ENCODE data around the gene GNA14. TPM values are rescaled to one million over a fixed set of nuclear protein-coding genes. Genes with fewer than 3 reads are reported as not detected.
"Not testable (repeated sequence)": the region's sequence is repeated elsewhere in the genome, so short reads cannot be mapped to it uniquely, and the experiment has no call there.

Gene GNA14
- total and polyA plus RNA-seq, 2 donors (not counting 3 experiments of a cell fraction or from before 2014, with no cell fraction given), result 2.1 to 3.3 TPM

- H3K4me3 ChIP-seq (replicated peaks in 1 of 3; ENCODE audit: insufficient read depth in 1 of 3, low read depth in 1 of 3, low read length in 3 of 3), result no peak overlapping the region
- DNase-seq (ENCODE audit: low read depth, low spot score) (no peak), FAIRE-seq (no peak)
- H3K79me2 ChIP-seq (ENCODE audit: control insufficient read depth, insufficient read depth, low read length), result no peaks in the 10 kb centered on the region
- H3K4me2 ChIP-seq (ENCODE audit: insufficient read depth, low read length), result no peak overlapping the region
- H3K9me1 ChIP-seq (replicated peaks; ENCODE audit: control insufficient read depth, extremely low read depth, insufficient read depth, low read length), result no peaks in the 10 kb centered on the region
- H4K20me1 ChIP-seq (replicated peaks; ENCODE audit: control insufficient read depth, extremely low read depth, insufficient read depth, low read length), result no peaks in the 10 kb centered on the region
- ChIA-PET POLR2A (no interaction called here), CTCF (interaction anchor here (0.9 to 1.9 kb wide), 2 partner anchors 71 to 128 kb away, joined by 3 to 7 read pairs; no protein-coding TSS in a partner anchor)
- H3K27ac ChIP-seq (ENCODE audit: insufficient read depth, low read depth, low read length), result no peak overlapping the region
- H3K36me3 ChIP-seq (ENCODE audit: control insufficient read depth in 2 of 2, extremely low read depth in 1 of 2, insufficient read depth in 2 of 2, low read length in 2 of 2), result no peaks in the 10 kb centered on the region
- BruUV-seq (replicated peaks), result no TSS peak
- dilution Hi-C loops (cut with MboI; ENCODE audit: extremely low pct_ligation_motif_present, low sequenced_read_pairs), result no loop called here
- TF ChIP-seq MYC (IDR thresholded peaks at IDR 0.05; ENCODE audit: low read depth, low read length) (no peak), POLR2A (IDR thresholded peaks at IDR 0.05; ENCODE audit: low read depth, low read length) (no peak), FOS (IDR thresholded peaks at IDR 0.05; ENCODE audit: borderline replicate concordance, insufficient read depth, low read length) (peak; percentile 42), MAX (IDR thresholded peaks at IDR 0.05; ENCODE audit: insufficient read depth, insufficient read length) (no peak), GATA2 (IDR thresholded peaks at IDR 0.05; ENCODE audit: insufficient read depth, insufficient read length, low read depth, low read length) (no peak), EZH2 (IDR thresholded peaks at IDR 0.05; ENCODE audit: borderline replicate concordance, low read depth, low read length, severe bottlenecking) (no peak), JUN (IDR thresholded peaks at IDR 0.05; ENCODE audit: borderline replicate concordance, insufficient read depth, insufficient read length, low read depth) (no peak)
- no peak overlapping the region for H2AFZ ChIP-seq (ENCODE audit: low read depth, low read length)
- peaks cover 35% of the 10 kb centered on the region for H3K4me1 ChIP-seq (ENCODE audit: control insufficient read depth, extremely low read depth, insufficient read depth, low read length)
- peaks cover 0 to 4% of the 10 kb centered on the region in 2 experiments for H3K27me3 ChIP-seq (ENCODE audit: control insufficient read depth in 2 of 2, insufficient read depth in 2 of 2, low read length in 2 of 2)
- intact Hi-C loops (cut with micrococcal nuclease), result loop anchor here (10.0 kb wide), 2 partner anchors 131 to 449 kb away; partner anchors contain the start of gene GNAQ
- no peaks in the 10 kb centered on the region for H3K9me3 ChIP-seq (replicated peaks; ENCODE audit: control insufficient read depth, insufficient read depth, low read length)
- no peak overlapping the region for H3K9ac ChIP-seq (replicated peaks; ENCODE audit: extremely low read depth, insufficient read depth, low read length)
Measured at GRCh38 chr9:77585335-77585786, 62.8 kb downstream of the GNA14 start.

GRCh38 chr9:77584927-77585326 is 63.2 kb downstream of the GNA14 start:
- H3K4me2 ChIP-seq (ENCODE audit: insufficient read depth, low read length); H2AFZ ChIP-seq (ENCODE audit: low read depth, low read length); H3K9me1 ChIP-seq (replicated peaks; ENCODE audit: control insufficient read depth, extremely low read depth, insufficient read depth, low read length); dilution Hi-C loops (cut with MboI; ENCODE audit: extremely low pct_ligation_motif_present, low sequenced_read_pairs); H3K79me2 ChIP-seq (ENCODE audit: control insufficient read depth, insufficient read depth, low read length); H3K27me3 ChIP-seq (ENCODE audit: control insufficient read depth in 2 of 2, insufficient read depth in 2 of 2, low read length in 2 of 2); FAIRE-seq; BruUV-seq (replicated peaks); H4K20me1 ChIP-seq (replicated peaks; ENCODE audit: control insufficient read depth, extremely low read depth, insufficient read depth, low read length); H3K36me3 ChIP-seq (ENCODE audit: control insufficient read depth in 2 of 2, extremely low read depth in 1 of 2, insufficient read depth in 2 of 2, low read length in 2 of 2); POLR2A ChIA-PET; H3K9ac ChIP-seq (replicated peaks; ENCODE audit: extremely low read depth, insufficient read depth, low read length); DNase-seq (ENCODE audit: low read depth, low spot score); H3K9me3 ChIP-seq (replicated peaks; ENCODE audit: control insufficient read depth, insufficient read depth, low read length); H3K27ac ChIP-seq (ENCODE audit: insufficient read depth, low read depth, low read length); H3K4me3 ChIP-seq (replicated peaks in 1 of 3; ENCODE audit: insufficient read depth in 1 of 3, low read depth in 1 of 3, low read length in 3 of 3): not testable (repeated sequence)
- H3K4me1 ChIP-seq (ENCODE audit: control insufficient read depth, extremely low read depth, insufficient read depth, low read length), result peaks cover 35% of the 10 kb centered on the region
- intact Hi-C loops (cut with micrococcal nuclease), result loop anchor here (10.0 kb wide), 2 partner anchors 130 to 450 kb away; partner anchors contain the start of gene GNAQ
- CTCF ChIA-PET, result interaction anchor here (0.9 to 1.9 kb wide), 2 partner anchors 70 to 128 kb away, joined by 3 to 7 read pairs; no protein-coding TSS in a partner anchor
